GM21576 (cell line): Measurements from ENCODE around the gene KCND3.

Source experiments
- ATAC-seq: cut with Tn5 transposase; IDR thresholded peaks from one replicate; pipeline ENCODE4 v1.9.1; 2021; ENCODE audit warnings: mild to moderate bottlenecking, moderate library complexity; ENCODE audit not compliant: unreplicated experiment

The KCND3 gene

GRCh38 chr1:111989531-111990025, at the start of gene KCND3:
Gene KCND3 (minus strand): TSS chr1:111989668.
- no peak for ATAC-seq

GRCh38 chr1:112034277-112034676, 44.8 kb upstream of the KCND3 start:
- ATAC-seq: no peak

GRCh38 chr1:112033439-112034120, 44.1 kb upstream of the KCND3 start:
- no peak for ATAC-seq

GRCh38 chr1:112030157-112030556, 40.7 kb upstream of the KCND3 start:
- ATAC-seq: no peak

GRCh38 chr1:112027696-112028095, 38.2 kb upstream of the KCND3 start:
- ATAC-seq: no peak

GRCh38 chr1:112026501-112026900, 37.0 kb upstream of the KCND3 start:
- ATAC-seq: no peak

GRCh38 chr1:112026016-112026415, 36.5 kb upstream of the KCND3 start:
- ATAC-seq: no peak

GRCh38 chr1:112021263-112021662, 31.8 kb upstream of the KCND3 start:
- ATAC-seq: no peak

GRCh38 chr1:112017183-112017582, 27.7 kb upstream of the KCND3 start:
- no peak for ATAC-seq

- no peak for ATAC-seq
Observed at GRCh38 chr1:112012823-112013222, 23.4 kb upstream of the KCND3 start.

GRCh38 chr1:112011202-112011601, 21.7 kb upstream of the KCND3 start:
- no peak for ATAC-seq

- no peak for ATAC-seq
Observed at GRCh38 chr1:112007169-112007568, 17.7 kb upstream of the KCND3 start.

GRCh38 chr1:112006416-112007025, 17.1 kb upstream of the KCND3 start:
- no peak for ATAC-seq

GRCh38 chr1:112004076-112004475, 14.6 kb upstream of the KCND3 start:
- no peak for ATAC-seq

GRCh38 chr1:112002514-112002913, 13.0 kb upstream of the KCND3 start:
- ATAC-seq: no peak

GRCh38 chr1:112001436-112001835, 12.0 kb upstream of the KCND3 start:
- no peak for ATAC-seq

GRCh38 chr1:112000048-112000447, 10.6 kb upstream of the KCND3 start:
- ATAC-seq: no peak

- no peak for ATAC-seq
Observed at GRCh38 chr1:111998332-111998731, 8.9 kb upstream of the KCND3 start.

- no peak for ATAC-seq
Observed at GRCh38 chr1:111992476-111992875, 3.0 kb upstream of the KCND3 start.

GRCh38 chr1:111990878-111991718, 1.6 kb upstream of the KCND3 start:
- ATAC-seq: no peak

- ATAC-seq: no peak
Observed at GRCh38 chr1:111990026-111990877, 784 bp upstream of the KCND3 start.
